Glutamatergic neuron (in vitro differentiated cells): ENCODE measurements around the gene EFHD2. TPM values are rescaled to one million over a fixed set of nuclear protein-coding genes. Genes with fewer than 3 reads are reported as not detected.
"Not testable (repeated sequence)": the region's sequence is repeated elsewhere in the genome, so short reads cannot be mapped to it uniquely, and the experiment has no call there.

Experiments
- DNase-seq: peaks from one replicate; pipeline ENCODE4 v3.0.0; 2022
- H3K27ac Mint-ChIP-seq: one replicate; pipeline ENCODE4 v1.8.0; 2020; ENCODE audit warnings: mild to moderate bottlenecking, mixed read lengths, inconsistent platforms; ENCODE audit not compliant: unreplicated experiment
- H3K27me3 Mint-ChIP-seq: one replicate; pipeline ENCODE4 v1.8.0; 2020; ENCODE audit warnings: mild to moderate bottlenecking, moderate library complexity, mixed read lengths, inconsistent platforms; ENCODE audit not compliant: unreplicated experiment
- H3K36me3 Mint-ChIP-seq: one replicate; pipeline ENCODE4 v1.8.0; 2020; ENCODE audit warnings: mild to moderate bottlenecking, mixed read lengths, inconsistent platforms; ENCODE audit not compliant: unreplicated experiment
- H3K4me1 Mint-ChIP-seq: one replicate; pipeline ENCODE4 v1.8.0; 2020; ENCODE audit warnings: mild to moderate bottlenecking, low read depth, mixed read lengths, inconsistent platforms; ENCODE audit not compliant: unreplicated experiment
- H3K4me3 Mint-ChIP-seq: one replicate; pipeline ENCODE4 v1.8.0; 2020; ENCODE audit warnings: mild to moderate bottlenecking, mixed read lengths, inconsistent platforms; ENCODE audit not compliant: unreplicated experiment
- H3K9me3 Mint-ChIP-seq: one replicate; pipeline ENCODE4 v1.8.0; 2020; ENCODE audit warnings: mild to moderate bottlenecking, moderate library complexity, mixed read lengths, inconsistent platforms; ENCODE audit not compliant: unreplicated experiment
- total RNA-seq: library from RNA; stranded (reverse); fragmentation: NEBNext Ultra II Directional; extraction: Animal tissue kit (Norgen Biotek cat#: 25700); gene quantifications from one replicate; pipeline ENCODE4 v1.2.1, GENCODE V29; 2021; ENCODE audit not compliant: unreplicated experiment
- TF ChIP-seq, protein P1 (sequence below): fragments of 200-600 bp; sonication (generic); IDR thresholded peaks from one replicate; pipeline ENCODE4 v1.5.0; 2021; ENCODE audit not compliant: partially characterized antibody, unreplicated experiment

EFHD2 gene
- total RNA-seq, 1 donor from 2014 or later: 2.6 TPM

DNA sequence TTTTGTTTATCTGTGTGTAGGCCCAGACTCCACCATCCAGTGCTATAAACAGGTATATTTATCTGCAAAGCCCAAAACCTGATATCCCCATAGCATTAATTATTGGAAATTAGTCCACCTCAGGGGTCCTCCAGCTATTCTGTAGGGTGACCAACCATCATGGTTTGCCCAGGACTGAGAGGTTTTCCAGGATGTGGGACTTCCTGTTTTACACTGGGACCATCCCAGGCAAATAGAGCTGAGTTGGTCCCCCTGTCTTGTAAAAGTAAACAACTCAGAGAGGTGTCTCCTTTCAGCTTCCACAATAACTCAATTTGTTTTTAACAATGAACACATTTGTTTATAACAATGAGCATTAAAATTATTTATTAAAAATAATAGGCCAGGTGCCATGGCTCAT lies 58.5 kb downstream of the EFHD2 start:
- H3K4me3 Mint-ChIP-seq: no peak overlapping the region
- H3K27ac Mint-ChIP-seq: no peak overlapping the region
- H3K9me3 Mint-ChIP-seq: peaks cover 10% of the 10 kb centered on the region
- H3K4me1 Mint-ChIP-seq: peaks cover 7% of the 10 kb centered on the region
- TF ChIP-seq, protein P1, sequence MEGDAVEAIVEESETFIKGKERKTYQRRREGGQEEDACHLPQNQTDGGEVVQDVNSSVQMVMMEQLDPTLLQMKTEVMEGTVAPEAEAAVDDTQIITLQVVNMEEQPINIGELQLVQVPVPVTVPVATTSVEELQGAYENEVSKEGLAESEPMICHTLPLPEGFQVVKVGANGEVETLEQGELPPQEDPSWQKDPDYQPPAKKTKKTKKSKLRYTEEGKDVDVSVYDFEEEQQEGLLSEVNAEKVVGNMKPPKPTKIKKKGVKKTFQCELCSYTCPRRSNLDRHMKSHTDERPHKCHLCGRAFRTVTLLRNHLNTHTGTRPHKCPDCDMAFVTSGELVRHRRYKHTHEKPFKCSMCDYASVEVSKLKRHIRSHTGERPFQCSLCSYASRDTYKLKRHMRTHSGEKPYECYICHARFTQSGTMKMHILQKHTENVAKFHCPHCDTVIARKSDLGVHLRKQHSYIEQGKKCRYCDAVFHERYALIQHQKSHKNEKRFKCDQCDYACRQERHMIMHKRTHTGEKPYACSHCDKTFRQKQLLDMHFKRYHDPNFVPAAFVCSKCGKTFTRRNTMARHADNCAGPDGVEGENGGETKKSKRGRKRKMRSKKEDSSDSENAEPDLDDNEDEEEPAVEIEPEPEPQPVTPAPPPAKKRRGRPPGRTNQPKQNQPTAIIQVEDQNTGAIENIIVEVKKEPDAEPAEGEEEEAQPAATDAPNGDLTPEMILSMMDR: no peak
- H3K27me3 Mint-ChIP-seq: peaks cover 12% of the 10 kb centered on the region
- DNase-seq: no peak
- H3K36me3 Mint-ChIP-seq: no peaks in the 10 kb centered on the region

DNA sequence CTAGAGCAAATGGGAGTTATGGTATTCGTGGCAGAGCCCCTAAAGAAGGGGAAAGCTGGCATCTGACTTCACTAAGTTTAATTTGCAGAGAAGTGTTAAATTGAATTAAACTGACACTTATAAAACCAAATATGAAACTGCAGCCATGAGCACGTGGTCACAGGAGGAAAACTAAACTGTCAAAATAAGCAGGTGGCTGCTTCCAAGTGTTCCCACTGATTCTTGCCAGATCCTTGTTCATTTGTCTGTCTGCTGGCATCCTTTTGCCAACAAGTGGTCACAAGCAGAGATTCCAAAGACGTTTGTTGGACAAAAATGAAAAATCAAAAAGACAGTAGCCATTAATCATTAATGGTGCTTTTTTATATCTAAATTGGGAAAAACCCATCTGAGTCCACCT lies 59.7 kb downstream of the EFHD2 start:
- H3K27me3 Mint-ChIP-seq: peaks cover 15% of the 10 kb centered on the region
- TF ChIP-seq, protein P1: no peak
- peaks cover 7% of the 10 kb centered on the region for H3K4me1 Mint-ChIP-seq
- no peak overlapping the region for H3K4me3 Mint-ChIP-seq
- DNase-seq: no peak
- peak overlapping the region; percentile 82 for H3K27ac Mint-ChIP-seq
- peaks cover 10% of the 10 kb centered on the region for H3K9me3 Mint-ChIP-seq
- no peaks in the 10 kb centered on the region for H3K36me3 Mint-ChIP-seq

DNA sequence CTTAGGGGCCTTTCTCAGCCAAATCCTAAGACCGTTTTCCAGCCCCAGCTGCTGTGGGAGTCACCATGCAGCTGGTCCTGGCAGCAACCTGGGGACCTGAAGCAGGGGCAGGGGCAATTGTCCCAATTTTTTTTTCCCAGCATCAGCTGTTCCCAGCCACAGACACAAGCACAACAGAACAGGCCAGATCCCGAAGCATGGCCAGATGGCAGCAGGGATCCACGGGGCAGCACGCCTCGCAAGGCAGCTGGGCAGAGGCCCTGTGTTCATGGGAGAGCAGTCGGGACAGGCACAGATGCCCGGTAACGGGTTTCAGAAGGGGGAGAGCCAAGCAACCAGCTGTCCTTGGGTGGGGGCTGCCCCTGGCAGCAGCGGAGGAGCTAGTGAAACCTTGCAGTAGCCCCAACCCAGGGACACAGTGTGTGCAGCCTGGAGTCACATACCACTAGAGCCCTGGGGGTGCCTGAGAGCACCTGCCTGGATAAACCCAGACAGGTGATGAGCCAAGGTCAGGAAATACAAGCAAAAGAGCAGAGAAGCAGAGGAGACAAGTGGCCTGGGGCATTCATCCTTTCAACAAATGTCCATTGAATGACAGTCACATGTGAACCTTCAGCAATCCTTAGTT lies 60.2 kb downstream of the EFHD2 start:
- peak overlapping the region; percentile 82 for H3K27ac Mint-ChIP-seq
- H3K4me3 Mint-ChIP-seq: peak overlapping the region; percentile 70
- H3K9me3 Mint-ChIP-seq: peaks cover 10% of the 10 kb centered on the region
- H3K36me3 Mint-ChIP-seq, H3K4me1 Mint-ChIP-seq: not testable (repeated sequence)
- DNase-seq: peak; percentile 69
- H3K27me3 Mint-ChIP-seq: peaks cover 18% of the 10 kb centered on the region

DNA sequence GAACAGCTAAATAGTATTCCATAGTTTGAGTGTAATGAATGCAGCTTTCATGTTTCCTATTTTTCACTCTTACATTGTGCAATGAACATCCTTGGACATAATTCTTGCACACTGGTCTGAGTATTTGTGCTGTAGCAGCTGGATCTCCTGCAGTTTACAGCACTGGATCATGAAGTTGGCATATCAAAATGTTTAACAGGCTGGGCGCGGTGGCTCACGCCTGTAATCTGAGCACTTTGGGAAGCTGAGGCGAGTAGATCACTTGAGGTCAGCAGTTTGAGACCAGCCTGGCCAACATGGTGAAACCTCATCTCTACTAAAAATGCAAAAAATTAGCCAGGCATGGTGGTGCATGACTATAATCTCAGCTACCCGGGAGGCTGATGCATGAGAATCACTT lies 61.4 kb downstream of the EFHD2 start:
- not testable (repeated sequence) for H3K4me1 Mint-ChIP-seq, DNase-seq, H3K9me3 Mint-ChIP-seq, H3K27ac Mint-ChIP-seq, H3K4me3 Mint-ChIP-seq, H3K36me3 Mint-ChIP-seq
- peaks cover 18% of the 10 kb centered on the region for H3K27me3 Mint-ChIP-seq

DNA sequence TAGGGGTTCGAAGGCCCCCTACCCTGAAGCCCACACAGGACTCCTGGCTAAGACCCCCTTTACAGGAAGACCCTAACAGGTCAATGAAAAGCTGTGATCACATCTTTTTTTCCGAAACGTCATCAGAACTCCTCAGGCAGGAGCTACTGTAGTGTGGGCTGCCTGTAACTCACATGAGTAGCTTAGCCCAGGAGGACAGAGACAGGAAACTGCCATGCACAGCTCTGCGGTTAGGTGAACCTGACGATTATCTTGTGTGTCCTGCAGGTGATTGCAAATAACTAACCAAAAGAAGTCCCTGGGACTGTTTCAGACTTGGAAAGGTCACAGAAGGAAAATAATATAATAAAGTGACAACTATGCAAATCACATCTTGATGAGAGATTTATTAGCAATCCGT lies 62.0 kb downstream of the EFHD2 start:
- DNase-seq, H3K9me3 Mint-ChIP-seq, H3K4me1 Mint-ChIP-seq, H3K36me3 Mint-ChIP-seq, H3K4me3 Mint-ChIP-seq, H3K27ac Mint-ChIP-seq: not testable (repeated sequence)
- peaks cover 16% of the 10 kb centered on the region for H3K27me3 Mint-ChIP-seq

DNA sequence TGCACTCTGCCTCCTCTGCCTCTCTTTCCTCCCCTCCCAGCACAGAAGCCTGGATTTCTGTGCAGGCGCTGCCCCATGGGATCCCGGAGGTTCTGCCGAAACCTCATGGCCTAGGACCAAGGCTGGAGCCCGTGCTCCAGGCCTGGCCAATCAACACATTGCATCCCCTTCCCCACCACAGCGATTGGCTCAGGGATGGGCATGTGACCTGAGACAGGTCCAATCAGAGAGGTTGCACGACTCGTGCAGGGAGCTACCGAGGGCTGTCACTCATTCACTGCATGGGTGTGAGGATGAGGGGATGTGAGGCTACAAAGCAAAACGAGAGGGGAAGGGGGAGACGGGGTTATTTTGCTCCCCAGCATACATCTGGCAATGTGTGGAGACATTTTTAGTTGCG lies 62.9 kb downstream of the EFHD2 start:
- peaks cover 7% of the 10 kb centered on the region for H3K4me1 Mint-ChIP-seq
- peaks cover 17% of the 10 kb centered on the region for H3K27me3 Mint-ChIP-seq
- no peak for DNase-seq
- H3K36me3 Mint-ChIP-seq: no peaks in the 10 kb centered on the region
- H3K9me3 Mint-ChIP-seq: peaks cover 6% of the 10 kb centered on the region
- no peak overlapping the region for H3K4me3 Mint-ChIP-seq
- TF ChIP-seq, protein P1: no peak
- no peak overlapping the region for H3K27ac Mint-ChIP-seq
